ENCODE results near the gene USP48.

Gene USP48

GRCh38 chr1:21822349-21822748, 39.4 kb upstream of the USP48 start:
- DNase-seq (ENCODE audit: low read depth, low spot score), result no peak
- no peak overlapping the region for H3K4me3 ChIP-seq (ENCODE audit: low read depth, low read length)
- TF ChIP-seq CTCF (IDR thresholded peaks at IDR 0.05; ENCODE audit: low read depth, low read length), result no peak
- in situ Hi-C loops (cut with HindIII; ENCODE audit: low sequenced_read_pairs), result no loop called here

- no peak overlapping the region for H3K4me3 ChIP-seq (ENCODE audit: low read depth, low read length)
- no peak for DNase-seq (ENCODE audit: low read depth, low spot score)
- in situ Hi-C loops (cut with HindIII; ENCODE audit: low sequenced_read_pairs), result no loop called here
Measured at GRCh38 chr1:21821385-21822019, 38.6 kb upstream of the USP48 start.

GRCh38 chr1:21820597-21821232, 37.8 kb upstream of the USP48 start:
- no peak overlapping the region for H3K4me3 ChIP-seq (ENCODE audit: low read depth, low read length)
- no peak for DNase-seq (ENCODE audit: low read depth, low spot score)
- in situ Hi-C loops (cut with HindIII; ENCODE audit: low sequenced_read_pairs), result no loop called here
- no peak for TF ChIP-seq CTCF (IDR thresholded peaks at IDR 0.05; ENCODE audit: low read depth, low read length)

More at GRCh38 chr1:21821385-21822019, 38.6 kb upstream of the USP48 start:
- TF ChIP-seq CTCF (IDR thresholded peaks at IDR 0.05; ENCODE audit: low read depth, low read length), result no peak

DNA sequence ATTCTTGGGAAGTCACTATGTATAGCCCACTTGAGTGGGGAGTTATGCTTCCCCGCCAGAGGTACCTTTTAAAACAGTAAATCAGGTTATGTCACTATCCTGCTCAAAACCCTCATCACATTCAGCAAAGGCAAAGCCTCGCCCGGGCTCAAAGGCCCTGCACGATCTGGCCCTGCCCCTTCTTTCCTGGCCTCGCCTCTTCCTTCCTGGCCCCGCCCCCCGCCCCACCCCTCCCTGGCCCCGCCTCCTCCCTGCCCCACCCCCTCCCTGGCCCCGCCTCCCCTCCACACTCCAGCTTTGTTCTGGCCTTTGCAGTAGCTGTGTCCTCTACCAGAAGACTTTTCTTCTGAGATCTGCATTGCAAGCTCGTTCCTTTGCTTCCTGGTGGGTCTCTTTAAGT, 35.7 kb upstream of the USP48 start:
- in situ Hi-C loops (cut with HindIII; ENCODE audit: low sequenced_read_pairs), result no loop called here
- DNase-seq (ENCODE audit: low read depth, low spot score), result no peak
- no peak overlapping the region for H3K4me3 ChIP-seq (ENCODE audit: low read depth, low read length)
- TF ChIP-seq CTCF (IDR thresholded peaks at IDR 0.05; ENCODE audit: low read depth, low read length), result no peak

- DNase-seq (ENCODE audit: low read depth, low spot score), result peak; percentile 70
- in situ Hi-C loops (cut with HindIII; ENCODE audit: low sequenced_read_pairs), result no loop called here
- no peak for TF ChIP-seq CTCF (IDR thresholded peaks at IDR 0.05; ENCODE audit: low read depth, low read length)
- H3K4me3 ChIP-seq (ENCODE audit: low read depth, low read length), result no peak overlapping the region
Measured at GRCh38 chr1:21816602-21817302, 33.8 kb upstream of the USP48 start.

- in situ Hi-C loops (cut with HindIII; ENCODE audit: low sequenced_read_pairs), result no loop called here
- TF ChIP-seq CTCF (IDR thresholded peaks at IDR 0.05; ENCODE audit: low read depth, low read length), result no peak
- no peak overlapping the region for H3K4me3 ChIP-seq (ENCODE audit: low read depth, low read length)
- no peak for DNase-seq (ENCODE audit: low read depth, low spot score)
Measured at GRCh38 chr1:21815724-21816321, 32.9 kb upstream of the USP48 start.

All from astrocyte of the spinal cord (primary cell).